ENCODE measurements around the gene CLEC4A. TPM values are rescaled to one million over a fixed set of nuclear protein-coding genes. Genes with fewer than 3 reads are reported as not detected.

CLEC4A gene
- total and polyA plus RNA-seq, 2 of the 13 experiments (the other 11 are each of a cell fraction or from before 2014, with no cell fraction given) = 0.55 TPM; not detected in 1

DNA sequence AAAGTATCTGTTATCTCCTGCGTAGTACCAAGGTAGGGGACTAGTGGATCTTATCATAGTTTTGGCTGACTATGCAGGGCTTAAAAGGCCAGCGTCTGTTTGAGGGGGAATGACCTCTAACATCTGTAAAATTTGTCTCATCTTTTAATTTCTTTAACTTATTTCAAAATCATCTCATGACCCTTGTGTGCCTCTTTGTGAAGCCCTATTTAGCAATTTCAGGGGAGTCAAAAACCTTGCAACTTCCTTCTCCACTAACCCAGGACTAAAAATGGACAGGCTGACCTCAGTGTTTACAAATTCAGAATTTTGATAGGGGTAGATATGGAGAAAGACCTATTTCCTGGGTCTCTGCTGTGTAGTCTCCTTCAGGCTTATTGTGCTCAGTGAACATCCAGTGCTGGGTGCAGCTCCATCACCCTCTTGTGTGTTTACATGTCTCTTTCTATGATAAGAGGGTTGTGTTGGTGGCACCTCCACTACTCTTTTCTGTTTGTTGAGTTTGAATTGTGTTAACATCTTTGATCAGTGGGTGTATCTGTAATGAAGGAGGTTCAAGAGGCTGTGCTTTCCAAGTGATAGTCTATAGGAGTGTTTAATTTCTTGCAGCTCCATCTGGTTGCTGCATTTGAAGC is 27.0 kb upstream of the CLEC4A start (continued):
- TF ChIP-seq KIAA2018 (CRISPR knock-in tag; IDR thresholded peaks at IDR 0.05; ENCODE audit: borderline replicate concordance) (no peak), ZNF709 (CRISPR knock-in tag; IDR thresholded peaks at IDR 0.05) (no peak), MAFF (IDR thresholded peaks at IDR 0.05; ENCODE audit: low read depth, low read length) (no peak), CREM (IDR thresholded peaks at IDR 0.05) (no peak), CREM (CRISPR knock-in tag; IDR thresholded peaks at IDR 0.05) (no peak)
